ENCODE measurements around the gene GHITM. TPM values are rescaled to one million over a fixed set of nuclear protein-coding genes. Genes with fewer than 3 reads are reported as not detected.

GHITM gene
- total RNA-seq, 2 donors from 2014 or later: 169 to 227 TPM

GRCh38 chr10:84202349-84202748 lies 63.0 kb downstream of the GHITM start:
- ATAC-seq: no peak
- Mint-ChIP-seq H3K9me3 (no peaks in the 10 kb centered on the region), H3K27ac (no peak overlapping the region), H3K36me3 (no peaks in the 10 kb centered on the region)
- no peak for DNase-seq (ENCODE audit: low spot score in 2 of 2)

Other genes with a start within 250 kb of the GHITM start
- not detected for gene GPR15LG, start 34.3 kb downstream of the GHITM start, total RNA-seq
- 1 to 10 TPM in 1 of 2 donors, under 1 TPM in 1; 0.64 to 1.1 TPM for gene CDHR1, start 55.0 kb downstream of the GHITM start, total RNA-seq
- not detected for gene LRIT2, start 86.0 kb downstream of the GHITM start, total RNA-seq
- gene LRIT1, start 102.0 kb downstream of the GHITM start, total RNA-seq: not detected
- gene RGR, start 105.5 kb downstream of the GHITM start, total RNA-seq: not detected
- 10 to 100 TPM; 73.1 to 74.1 TPM for gene CCSER2, start 189.1 kb downstream of the GHITM start, total RNA-seq